Prostate gland (tissue), 2 donors: Measurements from ENCODE around the gene FKTN.

ENCODE experiments used
- CTCF ChIP-seq, 4 experiments: fragments of 200-600 bp in 2 of 4; fragments of 450-650 bp in 2 of 4; sonication (generic) in 2 of 4; IDR thresholded peaks; 1 replicate in 3 of 4; 2 replicates in 1 of 4; pipeline ENCODE4 v1.5.1; 2016 to 2019; ENCODE audit warnings: antibody characterized with exemption in 4 of 4, mild to moderate bottlenecking in 2 of 4, moderate library complexity in 2 of 4
- POLR2A ChIP-seq: fragments of 450-650 bp; IDR thresholded peaks from one replicate; pipeline ENCODE4 v1.6.1; 2016; ENCODE audit warnings: antibody characterized with exemption, mild to moderate bottlenecking

- TF ChIP-seq CTCF (IDR thresholded peaks at IDR 0.05) (no peak), POLR2A (no peak)
Observed at GRCh38 chr9:105639936-105640335, 82.0 kb downstream of the FKTN start.
